AG04450 (cell line): Measurements from ENCODE around the gene ARCN1. TPM values are rescaled to one million over a fixed set of nuclear protein-coding genes. Genes with fewer than 3 reads are reported as not detected.

Experiments used
- CTCF ChIA-PET: fragments of 300-600, 350-600 bp; formaldehyde crosslinking; extraction: SDS; loops from one replicate; lab custom pipeline; 2022; ENCODE audit warnings: antibody characterized with exemption, inconsistent platforms; lab: Charles Lee
- POLR2A ChIA-PET: fragments of 350-600 bp; formaldehyde crosslinking; extraction: SDS; loops from one replicate; lab custom pipeline; 2021; ENCODE audit warnings: antibody characterized with exemption, inconsistent platforms; lab: Yijun Ruan, JAX
- DNase-seq: peaks from one replicate; pipeline ENCODE4 v3.0.0-alpha.2; 2011; ENCODE audit warnings: low read depth, low spot score
- H3K27ac ChIP-seq: one replicate; pipeline ENCODE4 v1.5.1; 2012; ENCODE audit warnings: low read depth, low read length, control low read depth
- H3K27me3 ChIP-seq: one replicate; pipeline ENCODE4 v1.6.0; 2012; ENCODE audit warnings: low read length; ENCODE audit not compliant: control insufficient read depth, insufficient read depth
- H3K4me3 ChIP-seq: 2 replicates; pipeline ENCODE4 v1.5.1; 2011; ENCODE audit warnings: mild to moderate bottlenecking, low read depth, low read length, control low read depth
- H3K9me3 ChIP-seq: 2 replicates; pipeline ENCODE4 v1.5.1; 2012; ENCODE audit warnings: low read length; ENCODE audit not compliant: control insufficient read depth, insufficient read depth
- polyA plus RNA-seq: library from polyadenylated mRNA; depleted of rRNA; stranded (reverse); fragments of >200 nt; gene quantifications from 2 replicates; pipeline ENCODE4 v1.2.3, GENCODE V29; 2011
- TF ChIP-seq, protein P1 (sequence below): IDR thresholded peaks from 2 replicates; pipeline ENCODE4 v1.5.1; 2011; ENCODE audit warnings: low read depth, low read length, control low read depth, inconsistent platforms

The ARCN1 gene
- polyA plus RNA-seq, 1 experiment, result 387 TPM

DNA sequence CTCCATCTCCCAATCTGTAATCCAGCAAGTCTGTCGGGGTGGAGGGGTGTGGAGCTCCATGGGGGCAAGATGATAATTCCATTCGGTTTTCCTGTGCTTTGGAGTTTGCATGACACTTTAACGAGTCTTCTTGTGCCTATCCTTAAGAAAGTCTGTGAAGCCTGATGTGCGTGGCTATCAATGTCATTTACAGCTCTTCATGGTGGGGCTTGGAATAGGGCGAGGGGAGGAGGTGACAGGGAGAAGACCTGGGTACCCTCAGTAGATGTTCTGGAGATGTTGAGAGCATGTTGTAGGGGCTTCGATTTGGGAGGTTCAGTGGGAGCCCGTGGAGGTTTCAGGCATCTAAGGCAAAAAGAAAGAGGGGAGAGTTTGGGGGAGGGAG is 34.6 kb downstream of the ARCN1 start:
- POLR2A ChIA-PET, result interaction anchor here (0.7 to 7.0 kb wide), 3 partner anchors 13 to 391 kb away, joined by 3 to 140 read pairs (median 5); no protein-coding TSS in a partner anchor
- TF ChIP-seq, protein P1, sequence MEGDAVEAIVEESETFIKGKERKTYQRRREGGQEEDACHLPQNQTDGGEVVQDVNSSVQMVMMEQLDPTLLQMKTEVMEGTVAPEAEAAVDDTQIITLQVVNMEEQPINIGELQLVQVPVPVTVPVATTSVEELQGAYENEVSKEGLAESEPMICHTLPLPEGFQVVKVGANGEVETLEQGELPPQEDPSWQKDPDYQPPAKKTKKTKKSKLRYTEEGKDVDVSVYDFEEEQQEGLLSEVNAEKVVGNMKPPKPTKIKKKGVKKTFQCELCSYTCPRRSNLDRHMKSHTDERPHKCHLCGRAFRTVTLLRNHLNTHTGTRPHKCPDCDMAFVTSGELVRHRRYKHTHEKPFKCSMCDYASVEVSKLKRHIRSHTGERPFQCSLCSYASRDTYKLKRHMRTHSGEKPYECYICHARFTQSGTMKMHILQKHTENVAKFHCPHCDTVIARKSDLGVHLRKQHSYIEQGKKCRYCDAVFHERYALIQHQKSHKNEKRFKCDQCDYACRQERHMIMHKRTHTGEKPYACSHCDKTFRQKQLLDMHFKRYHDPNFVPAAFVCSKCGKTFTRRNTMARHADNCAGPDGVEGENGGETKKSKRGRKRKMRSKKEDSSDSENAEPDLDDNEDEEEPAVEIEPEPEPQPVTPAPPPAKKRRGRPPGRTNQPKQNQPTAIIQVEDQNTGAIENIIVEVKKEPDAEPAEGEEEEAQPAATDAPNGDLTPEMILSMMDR, result no peak
- Histone ChIP-seq H3K27ac (no peak overlapping the region), H3K9me3 (no peaks in the 10 kb centered on the region; the same call in 1 of the 2 replicates), H3K4me3 (no peak overlapping the region), H3K27me3 (no peaks in the 10 kb centered on the region)
- no peak for DNase-seq
- CTCF ChIA-PET, result interaction anchor here (0.9 to 4.8 kb wide), 4 partner anchors 12 to 54 kb away, joined by 3 to 40 read pairs (median 8); no protein-coding TSS in a partner anchor

GRCh38 chr11:118607401-118608359 is 35.5 kb downstream of the ARCN1 start, which contains the start of gene PHLDB1:
Gene PHLDB1 (plus strand): TSS chr11:118607615. CDS start chr11:118613837, 6,222 bp downstream.
- Histone ChIP-seq H3K4me3 (peak within 1 kb of the TSS; percentile 83), H3K27me3 (no peaks in the 10 kb centered on the region), H3K9me3 (no peaks in the 10 kb centered on the region; the same call in 1 of the 2 replicates), H3K27ac (peak within 1 kb of the TSS; percentile 90)
- no peak for DNase-seq
- TF ChIP-seq, protein P1, result peak; percentile 65
- POLR2A ChIA-PET, result interaction anchor here (0.7 to 7.0 kb wide), 5 partner anchors 12 to 390 kb away, joined by 3 to 140 read pairs (median 6); partner anchors contain the start of gene ARCN1
- CTCF ChIA-PET, result interaction anchor here (0.5 to 4.8 kb wide), 5 partner anchors 11 to 261 kb away, joined by 3 to 40 read pairs (median 4); no protein-coding TSS in a partner anchor

DNA sequence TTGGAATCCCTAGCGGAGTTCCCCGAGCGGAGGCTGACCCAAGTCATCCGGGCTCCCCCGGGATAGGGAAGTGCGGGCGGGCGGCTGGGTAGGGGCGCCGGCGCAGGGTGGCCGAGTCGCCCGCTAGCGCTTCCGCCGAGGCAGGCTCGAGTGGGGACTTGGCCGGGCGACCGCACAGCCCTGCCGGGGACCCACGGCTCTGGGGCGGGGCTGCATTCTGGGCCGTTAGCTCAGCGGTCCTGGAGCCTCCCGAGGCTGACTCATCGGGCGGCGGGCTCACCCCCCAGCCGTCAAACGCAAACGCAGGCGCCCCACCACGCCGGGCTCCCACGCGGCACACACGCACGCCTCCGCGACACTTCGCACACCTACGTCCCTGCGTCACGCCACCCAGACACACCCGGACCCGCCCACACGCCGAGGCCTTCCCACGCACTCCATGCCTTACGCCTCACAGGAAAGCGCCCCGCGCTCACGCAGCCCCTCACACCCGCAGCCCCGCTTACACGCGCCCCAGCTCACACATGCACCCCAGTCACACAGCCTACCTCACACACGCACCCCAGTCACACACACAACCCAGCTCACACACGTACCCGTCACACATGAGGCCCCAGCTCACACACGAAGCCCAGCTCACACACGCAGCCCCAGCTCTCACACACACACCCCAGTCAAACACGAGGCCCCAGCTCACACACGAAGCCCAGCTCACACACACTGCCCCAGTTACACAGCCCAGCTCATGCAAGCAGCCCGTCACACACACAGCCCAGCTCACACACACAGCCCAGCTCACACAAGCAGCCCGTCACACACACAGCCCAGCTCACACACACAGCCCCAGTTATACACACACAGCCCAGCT is 36.4 kb downstream of the ARCN1 start:
- TF ChIP-seq, protein P1, result no peak
- Histone ChIP-seq H3K27ac (peak overlapping the region; percentile 90), H3K9me3 (no peaks in the 10 kb centered on the region; the same call in 1 of the 2 replicates), H3K4me3 (peak overlapping the region; percentile 83), H3K27me3 (no peaks in the 10 kb centered on the region)
- POLR2A ChIA-PET, result interaction anchor here (0.5 to 7.0 kb wide), 6 partner anchors 12 to 416 kb away, joined by 3 to 140 read pairs (median 5); partner anchors contain the start of gene ARCN1
- CTCF ChIA-PET, result interaction anchor here (0.6 to 4.3 kb wide), 4 partner anchors 11 to 158 kb away, joined by 3 to 12 read pairs (median 9); no protein-coding TSS in a partner anchor
- no peak for DNase-seq

DNA sequence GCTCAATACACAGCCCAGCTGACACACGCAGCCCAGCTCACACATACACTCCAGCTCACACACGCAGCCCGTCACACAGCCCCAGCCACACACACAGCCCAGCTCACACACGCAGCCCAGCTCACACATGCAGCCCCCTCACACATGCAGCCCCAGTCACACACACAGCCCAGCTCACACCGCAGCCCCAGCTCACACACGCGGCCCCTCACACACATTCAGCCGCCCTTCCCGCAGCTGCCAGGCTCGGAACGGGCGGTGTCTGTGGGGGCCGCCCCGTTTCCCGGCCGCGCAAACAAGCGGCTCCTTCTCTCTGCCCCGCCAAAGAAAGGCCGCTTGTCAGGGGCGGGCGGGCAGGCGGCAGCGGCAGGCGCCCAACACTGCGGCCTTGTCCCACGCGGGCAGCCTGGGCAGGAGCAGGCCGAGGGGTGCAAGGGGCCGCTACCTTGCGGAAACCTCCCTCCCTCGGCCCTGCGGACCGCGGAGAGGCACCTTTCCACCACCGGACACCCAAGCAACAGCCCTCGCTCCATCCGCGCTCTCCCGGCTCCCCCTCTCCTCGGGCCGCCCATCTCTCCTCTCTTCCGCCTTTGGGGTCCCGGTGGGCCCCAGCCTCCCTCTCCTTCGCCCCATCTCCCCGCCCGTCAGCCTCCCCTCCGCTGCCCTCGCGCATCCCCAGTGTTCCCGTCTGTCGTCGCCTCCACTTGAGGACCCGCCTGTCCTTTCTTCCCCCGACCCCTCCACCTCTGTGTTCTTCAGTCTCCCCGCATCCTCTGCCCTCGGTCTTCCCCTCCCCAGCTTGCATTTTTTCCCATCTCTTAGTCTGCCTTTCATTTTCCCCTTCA is 37.4 kb downstream of the ARCN1 start:
- Histone ChIP-seq H3K27ac (peak overlapping the region; percentile 90), H3K27me3 (no peaks in the 10 kb centered on the region), H3K9me3 (no peaks in the 10 kb centered on the region; the same call in 1 of the 2 replicates), H3K4me3 (peak overlapping the region; percentile 83)
- ChIA-PET POLR2A (interaction anchor here (1.0 to 7.0 kb wide), 4 partner anchors 11 to 51 kb away, joined by 3 to 140 read pairs (median 6); partner anchors contain the start of gene ARCN1), CTCF (interaction anchor here (0.6 to 3.3 kb wide), 5 partner anchors 10 to 159 kb away, joined by 3 to 29 read pairs (median 7); no protein-coding TSS in a partner anchor)
- TF ChIP-seq, protein P1, result no peak
- no peak for DNase-seq
